GM18909 (cell line): ENCODE measurements around the gene TMEM154.
A peak's percentile ranks its signal among the peaks of the same experiment; 100 is the strongest.

Experiments
- ATAC-seq: cut with Tn5 transposase; IDR thresholded peaks from one replicate; pipeline ENCODE4 v1.9.1; 2021; ENCODE audit warnings: mild to moderate bottlenecking; ENCODE audit not compliant: unreplicated experiment, poor library complexity

Gene TMEM154

DNA sequence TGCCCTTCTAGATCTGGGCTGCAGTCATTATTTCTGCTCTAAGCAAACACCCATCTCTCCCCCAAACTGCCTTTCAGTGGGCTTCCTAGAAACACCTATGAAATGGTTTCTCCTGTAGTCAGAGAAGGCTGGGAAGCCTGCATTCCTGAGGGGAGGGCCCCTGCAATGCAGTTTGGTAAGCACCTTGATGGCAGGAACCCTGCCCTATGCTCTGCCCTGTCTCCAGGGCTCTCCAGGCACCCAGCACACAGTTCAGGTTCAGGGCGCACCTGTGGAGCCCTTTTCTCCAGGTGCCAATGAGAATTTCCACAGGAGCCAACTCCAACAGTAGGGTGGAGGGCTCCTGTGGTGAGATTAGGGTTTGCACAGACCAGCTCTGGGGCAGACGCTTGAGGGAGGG lies 74.8 kb downstream of the TMEM154 start:
- no peak for ATAC-seq

DNA sequence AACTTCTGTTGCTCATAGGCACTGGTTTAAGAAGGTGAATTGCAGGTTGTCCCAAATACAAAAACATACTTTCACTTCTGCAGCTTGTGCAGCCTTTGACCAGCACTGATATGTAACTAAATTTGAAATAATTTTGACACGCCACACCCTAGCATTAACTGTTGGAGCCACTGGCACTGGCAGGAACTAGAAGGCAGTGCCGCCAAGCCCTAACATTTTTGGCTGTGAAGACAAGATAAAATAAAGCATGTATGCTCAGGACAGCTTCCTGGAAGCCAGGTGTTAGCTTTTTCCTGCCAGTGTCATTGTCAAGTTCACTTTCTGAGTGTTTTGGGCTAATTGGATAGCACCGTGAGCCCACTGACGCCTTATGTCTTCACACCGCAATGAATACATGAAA lies 78.6 kb downstream of the TMEM154 start:
- no peak for ATAC-seq

DNA sequence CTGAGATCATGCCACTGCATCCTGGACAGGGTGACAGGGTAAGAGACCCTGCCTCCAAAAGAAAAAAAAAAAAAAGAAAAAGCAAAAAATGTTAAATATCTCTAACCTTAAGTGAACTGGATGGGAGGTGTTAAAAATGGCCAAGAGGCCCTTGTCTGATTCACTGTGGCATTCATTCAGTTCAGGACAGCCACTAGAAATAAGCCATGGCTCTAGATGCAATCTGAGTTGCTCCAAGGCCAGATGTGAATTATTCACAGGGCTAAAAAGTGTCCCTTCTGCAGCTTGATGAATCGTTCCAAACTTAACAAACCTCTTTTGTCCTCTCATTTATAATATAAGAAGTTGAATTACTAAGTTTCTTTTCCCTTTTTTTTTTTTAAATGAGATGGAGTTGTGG lies 80.2 kb downstream of the TMEM154 start:
- no peak for ATAC-seq

DNA sequence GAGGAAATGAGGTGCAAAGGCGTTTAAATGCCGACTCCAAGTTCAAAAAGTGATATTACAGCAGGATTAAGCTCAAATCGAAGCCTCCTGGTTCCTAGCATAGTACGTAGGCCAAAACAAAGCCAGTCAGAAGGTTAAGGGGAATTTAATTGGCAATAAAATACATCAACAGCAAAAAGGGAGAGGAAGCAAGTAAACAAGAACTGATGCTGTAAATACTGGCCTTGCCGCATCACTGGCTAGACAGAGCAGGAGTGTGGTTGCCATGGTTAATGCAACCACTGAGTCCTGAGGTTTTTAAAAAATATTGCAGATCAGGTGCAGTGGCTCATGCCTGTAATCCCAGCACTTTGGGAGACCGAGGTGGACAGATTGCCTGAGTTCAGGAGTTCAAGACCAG lies 80.7 kb downstream of the TMEM154 start:
- no peak for ATAC-seq

DNA sequence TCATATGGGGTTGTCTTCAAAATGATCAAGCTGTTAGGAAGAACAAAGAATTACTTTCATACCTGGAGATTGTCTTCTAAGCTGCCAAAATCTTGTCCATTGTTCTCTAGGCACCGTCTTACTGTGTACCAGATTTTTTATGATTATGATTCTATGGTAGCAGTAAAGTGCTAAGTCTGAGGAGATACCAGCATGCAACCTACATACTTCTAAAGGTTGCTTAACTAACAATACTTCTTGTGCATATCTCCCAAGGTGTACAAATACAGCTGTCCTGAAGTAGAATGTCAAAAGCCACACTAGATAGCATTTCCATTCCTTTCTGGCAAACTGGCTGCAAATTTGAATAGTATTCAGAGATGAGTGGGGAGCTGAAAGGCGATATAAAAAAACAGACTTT lies 81.3 kb downstream of the TMEM154 start:
- no peak for ATAC-seq

DNA sequence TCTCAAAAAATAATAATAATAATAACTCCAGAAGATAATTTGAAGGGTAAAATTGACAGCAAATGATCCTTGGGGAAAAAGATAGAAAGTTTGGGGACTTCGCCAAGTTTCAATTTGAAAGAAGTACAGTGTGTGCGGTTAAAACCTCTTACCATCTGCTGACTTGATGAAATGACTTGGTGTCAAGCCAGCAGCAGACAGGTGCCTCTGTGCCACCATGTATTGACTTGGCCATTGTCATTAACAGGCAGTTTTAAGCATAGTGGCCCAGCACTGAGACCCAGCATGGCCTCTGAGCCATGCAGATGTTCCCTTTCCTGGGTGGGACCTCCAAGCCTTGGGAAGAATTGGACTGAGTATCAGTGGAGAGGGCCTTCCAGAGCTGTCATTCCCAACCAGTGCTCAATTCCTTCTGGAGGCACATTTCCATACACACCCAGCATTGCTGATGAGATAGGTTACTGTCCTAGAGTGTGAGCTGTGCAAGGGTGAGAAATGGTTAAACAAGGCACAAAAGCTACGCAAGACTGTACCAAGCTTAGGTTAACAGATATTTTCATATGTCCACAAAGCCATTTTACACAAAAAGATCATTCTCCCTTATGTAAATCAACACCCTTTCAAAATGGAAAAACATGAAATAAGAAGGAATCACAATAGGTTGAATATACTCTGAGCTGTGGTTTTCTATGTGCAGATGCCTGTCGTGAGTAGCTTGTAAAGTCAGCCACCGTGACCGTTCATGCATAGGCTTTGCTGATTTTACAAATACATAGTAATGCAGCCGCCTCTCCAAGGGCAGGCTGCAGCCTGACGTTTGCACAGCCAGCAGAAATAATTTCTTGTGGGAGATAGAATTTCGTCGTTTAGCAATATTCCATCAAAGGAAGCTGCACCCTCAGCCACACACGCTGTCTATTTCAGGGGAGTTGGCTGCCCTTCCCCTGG lies 84.5 kb downstream of the TMEM154 start:
- peak; percentile 90 for ATAC-seq

DNA sequence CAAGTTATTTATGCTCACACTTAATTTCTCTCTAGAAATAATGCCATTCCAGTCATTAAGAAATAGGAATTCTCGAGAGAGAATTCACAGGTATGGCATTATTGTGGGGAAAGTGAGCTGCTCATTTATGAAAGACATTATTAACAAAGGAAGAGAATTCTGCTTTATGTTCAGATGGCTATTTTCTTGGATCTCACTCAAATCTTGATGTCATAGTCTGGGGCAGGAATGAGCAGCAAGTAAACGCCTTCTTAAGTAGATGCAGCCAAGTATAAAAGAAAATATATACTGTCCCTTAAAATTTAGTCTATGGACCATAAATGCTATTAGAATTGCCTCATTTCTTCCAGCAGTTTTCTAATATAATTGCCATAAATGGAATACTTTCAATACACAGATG lies 85.7 kb downstream of the TMEM154 start:
- no peak for ATAC-seq

DNA sequence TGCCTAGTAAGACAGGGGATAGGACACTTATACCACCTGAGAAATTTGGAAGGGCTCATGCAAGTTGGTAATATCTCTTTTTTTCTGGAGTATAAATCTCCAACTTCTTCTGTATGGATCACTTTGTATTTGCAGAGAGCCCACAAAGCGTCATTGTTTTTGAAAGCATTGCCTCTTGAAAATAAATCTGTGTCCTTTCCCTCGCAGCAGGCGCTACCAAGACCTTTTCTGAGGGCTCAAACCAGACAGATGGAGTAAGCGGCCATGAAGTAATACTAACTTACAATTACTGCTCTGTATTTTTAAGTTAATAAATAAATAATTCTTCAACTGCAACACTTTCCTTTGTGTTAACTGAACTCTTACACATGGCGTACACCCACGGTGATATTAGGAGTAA lies 87.9 kb downstream of the TMEM154 start:
- ATAC-seq: no peak

DNA sequence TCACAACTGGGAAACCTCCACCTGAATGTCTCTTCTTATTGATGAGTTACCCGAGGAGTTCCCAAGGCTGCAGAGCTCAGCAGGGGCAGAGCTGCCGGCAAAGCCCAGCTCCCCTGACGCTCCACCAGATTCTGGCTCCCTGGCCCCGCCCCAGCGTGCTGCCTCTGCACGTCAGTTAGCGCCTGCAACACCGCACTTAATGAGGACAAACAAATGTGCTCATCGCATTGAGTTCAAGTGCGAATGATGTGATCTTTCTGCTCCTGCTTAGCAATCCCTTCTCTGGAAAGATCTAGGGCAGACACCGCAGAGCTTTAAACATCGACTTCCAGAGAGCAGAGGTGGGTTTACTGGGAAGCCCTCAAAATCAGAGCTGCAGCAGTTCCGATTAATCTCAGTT lies 88.4 kb downstream of the TMEM154 start:
- ATAC-seq: no peak

DNA sequence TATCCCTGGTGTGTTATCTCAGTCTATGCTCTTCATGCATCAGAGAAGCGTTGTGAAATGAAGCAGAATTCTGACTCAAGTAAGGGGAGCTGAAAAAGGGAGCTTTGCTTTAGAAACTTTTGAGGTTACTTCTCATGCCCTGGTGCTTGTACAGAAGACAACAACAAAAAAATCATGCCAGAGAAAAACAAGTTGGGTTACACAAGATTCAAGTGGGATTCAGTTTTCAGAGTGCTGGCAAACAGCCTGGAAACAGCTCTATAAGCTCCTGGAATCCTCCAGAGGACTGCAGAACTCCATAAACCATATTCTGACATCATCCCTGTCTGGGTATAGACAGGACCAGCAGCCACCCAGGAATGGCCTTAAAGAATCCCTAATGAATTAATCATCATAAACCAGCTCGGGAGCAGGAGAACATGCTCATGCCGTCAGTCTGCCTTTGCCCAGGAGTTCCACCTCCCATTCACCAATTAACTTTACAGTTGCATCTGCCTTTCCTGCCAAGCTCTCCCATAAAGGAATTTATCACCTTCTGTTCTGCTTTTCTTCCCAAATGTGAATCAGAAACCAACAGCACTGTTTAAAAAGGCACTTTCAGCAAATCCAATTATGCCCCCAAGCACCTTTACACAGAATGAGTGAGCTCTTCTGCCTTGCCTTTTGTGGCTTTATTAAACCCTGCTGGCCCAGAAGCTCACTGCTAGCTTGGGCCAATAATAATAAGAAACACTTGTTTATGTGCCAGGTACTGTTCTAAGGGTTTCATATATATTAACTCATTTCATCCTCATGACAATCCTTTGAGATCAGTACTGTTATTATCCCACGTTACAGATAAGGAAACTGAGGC lies 89.4 kb downstream of the TMEM154 start:
- ATAC-seq: no peak

DNA sequence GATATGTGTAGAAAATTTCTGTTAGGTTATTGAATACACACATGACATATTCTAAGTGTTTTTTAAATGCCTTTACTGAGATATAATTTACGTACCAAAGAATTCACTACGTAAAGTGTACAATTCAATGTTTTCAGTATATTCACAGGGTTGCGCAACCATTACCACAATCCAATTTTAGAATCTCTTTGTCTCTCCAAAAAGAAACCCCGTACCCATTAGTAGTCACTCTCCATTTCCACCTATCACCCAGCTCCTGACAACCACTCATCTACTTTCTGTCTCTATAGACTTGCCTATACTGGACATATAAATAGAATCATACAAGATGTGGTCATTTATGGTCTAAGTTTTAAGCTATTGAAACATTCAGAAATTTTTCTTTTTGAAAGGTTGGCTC lies 90.9 kb downstream of the TMEM154 start:
- no peak for ATAC-seq

DNA sequence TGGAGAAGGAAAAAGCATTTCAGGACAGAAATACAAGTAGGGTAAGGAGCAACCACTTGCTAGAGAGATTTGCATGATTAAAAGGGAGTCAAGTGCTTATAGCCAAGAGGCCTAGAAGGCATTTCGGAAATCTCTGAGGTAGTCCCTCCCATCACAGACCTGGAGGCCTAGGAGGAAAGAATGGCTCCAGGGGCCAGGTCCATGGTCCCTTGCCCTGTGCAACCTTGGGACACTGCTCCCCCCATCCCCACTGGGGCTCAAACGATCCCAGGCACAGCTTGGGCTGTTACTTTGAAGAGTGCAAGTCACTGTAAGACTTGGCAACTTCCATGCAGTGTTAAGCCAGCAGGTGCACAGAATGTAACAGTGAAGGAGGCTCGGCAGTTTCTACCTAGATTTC lies 92.7 kb downstream of the TMEM154 start:
- no peak for ATAC-seq

DNA sequence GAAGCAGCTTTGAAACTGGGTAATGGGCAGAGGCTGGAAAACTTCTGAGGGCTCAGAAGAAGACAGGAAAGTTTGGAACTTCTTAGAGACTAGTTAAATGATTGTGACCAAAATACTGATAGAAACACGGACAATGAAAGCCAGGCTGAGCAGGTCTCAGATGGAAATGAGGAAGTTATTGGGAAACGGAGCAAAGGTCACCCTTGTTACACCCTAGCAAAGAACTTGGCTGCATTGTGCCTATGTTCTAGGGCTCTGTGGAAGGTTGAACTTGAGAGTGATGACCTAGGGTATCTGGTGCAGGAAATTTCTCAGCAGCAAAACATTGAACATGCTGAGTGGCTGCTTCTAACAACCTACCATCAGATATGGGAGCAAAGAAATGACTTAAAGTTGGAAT lies 93.1 kb downstream of the TMEM154 start:
- ATAC-seq: no peak

DNA sequence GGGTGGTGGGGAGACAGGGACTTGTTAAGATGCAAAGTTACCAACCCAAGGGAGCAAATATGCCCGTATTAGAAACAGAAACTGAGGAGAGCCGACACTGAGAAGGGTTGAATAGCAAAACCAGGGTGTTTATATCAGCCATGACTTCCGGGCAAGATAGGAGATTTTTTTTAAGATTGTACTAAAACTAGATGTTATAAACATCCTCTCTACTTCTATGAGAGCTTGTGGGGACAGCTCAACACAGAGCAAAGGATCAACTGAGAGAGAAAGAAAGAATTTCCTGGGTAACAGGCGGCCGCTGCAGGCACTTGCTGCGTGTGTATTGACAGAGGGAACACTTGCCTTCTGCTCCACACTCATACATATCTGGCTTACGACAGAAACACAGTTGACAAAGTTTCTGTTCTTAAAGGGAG lies 94.8 kb downstream of the TMEM154 start:
- peak; percentile 54 for ATAC-seq

DNA sequence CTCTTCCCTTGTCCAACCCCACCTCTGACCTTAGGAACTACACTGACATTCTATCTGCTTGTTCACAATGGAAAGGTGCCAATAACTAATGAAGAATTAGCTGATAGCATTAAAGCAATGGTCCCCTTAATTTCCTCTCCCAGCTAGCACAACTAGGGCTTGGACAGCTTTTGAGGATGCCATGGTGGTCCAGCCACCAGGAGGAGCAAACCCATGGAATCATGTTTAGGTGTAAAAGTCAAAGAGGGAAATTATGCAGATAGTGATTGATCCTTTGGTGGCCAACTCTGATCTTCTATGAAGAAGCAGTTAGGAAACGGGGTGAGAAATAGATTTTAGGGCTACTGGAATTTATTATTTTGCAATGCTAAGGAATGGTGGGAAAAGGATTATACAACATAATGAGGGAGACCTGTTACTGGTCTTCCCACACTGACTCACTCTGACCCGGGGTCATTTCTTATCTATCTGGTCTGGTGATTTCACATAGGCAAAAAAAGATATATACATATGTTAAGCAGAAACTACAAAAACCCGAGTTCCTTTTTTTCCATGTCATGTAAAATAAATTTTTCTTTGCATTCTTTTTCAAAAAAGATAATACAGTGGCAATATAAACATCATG lies 98.1 kb downstream of the TMEM154 start:
- ATAC-seq: no peak

DNA sequence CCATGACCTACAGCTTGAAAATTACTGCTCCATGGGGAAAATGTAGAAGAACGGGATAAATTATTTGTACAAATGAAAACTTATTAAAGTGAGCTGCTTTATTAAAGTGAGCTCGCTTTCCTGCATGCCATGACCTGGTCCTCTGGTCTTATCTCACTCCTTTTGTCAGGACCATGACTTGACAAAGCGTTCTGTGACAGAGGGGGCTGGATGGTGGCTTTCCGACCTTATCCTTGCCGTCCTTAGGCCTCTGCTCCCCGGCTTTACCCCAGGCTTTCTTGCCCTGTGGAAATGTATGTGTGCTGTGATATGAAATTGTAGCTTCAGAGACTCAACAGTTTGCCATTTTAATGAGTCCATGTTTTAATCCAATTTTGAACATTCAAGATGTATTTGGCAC lies 99.9 kb downstream of the TMEM154 start:
- ATAC-seq: no peak

DNA sequence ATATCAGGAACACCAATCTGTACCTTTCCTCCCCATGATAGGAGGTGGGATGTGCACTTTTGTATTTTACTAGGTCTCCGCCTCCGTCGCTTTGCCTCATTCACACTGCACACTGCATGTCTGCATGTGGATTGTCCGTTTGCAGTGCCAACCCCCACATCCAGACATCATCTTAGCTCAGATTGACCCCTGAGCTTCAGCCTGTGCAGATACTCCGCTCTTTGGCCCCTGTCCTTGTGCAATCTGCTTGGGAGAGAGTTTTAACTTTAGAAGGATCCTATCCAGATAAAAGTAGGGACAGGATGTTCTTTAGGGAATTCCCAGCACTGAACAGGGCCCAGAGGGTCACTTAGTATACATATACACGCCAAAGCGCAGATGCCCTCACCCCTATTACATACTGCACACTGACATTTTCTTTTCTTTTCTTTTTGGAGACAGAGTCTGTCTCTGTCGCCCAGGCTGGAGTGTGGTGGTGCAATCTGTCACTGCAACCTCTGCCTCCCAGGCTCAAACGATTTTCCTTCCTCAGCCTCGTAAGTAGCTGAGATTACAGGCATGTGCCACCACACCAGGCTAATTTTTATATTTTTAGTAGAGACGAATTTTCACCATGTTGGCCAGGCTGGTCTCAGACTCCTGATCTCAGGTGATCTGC lies 100.6 kb downstream of the TMEM154 start:
- no peak for ATAC-seq

DNA sequence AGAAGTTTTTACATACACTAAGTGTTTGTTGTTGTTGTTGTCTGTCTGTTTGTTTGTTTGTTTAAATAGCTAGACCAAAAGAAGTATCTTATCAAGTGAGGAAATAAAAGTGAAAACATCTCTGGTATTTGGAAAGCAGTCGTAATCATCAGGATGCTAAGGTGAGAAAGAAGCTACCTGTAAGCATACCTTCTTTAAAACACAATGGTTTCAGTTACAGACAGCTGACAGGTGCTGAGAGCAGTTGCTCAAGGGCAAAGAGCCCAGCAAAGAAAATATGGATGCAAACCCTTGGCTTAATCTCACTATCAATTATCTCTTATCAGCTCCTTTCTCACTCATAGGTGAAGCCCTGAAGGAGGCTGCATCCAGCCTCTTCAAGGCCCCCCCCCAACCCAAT lies 101.1 kb downstream of the TMEM154 start:
- ATAC-seq: no peak

DNA sequence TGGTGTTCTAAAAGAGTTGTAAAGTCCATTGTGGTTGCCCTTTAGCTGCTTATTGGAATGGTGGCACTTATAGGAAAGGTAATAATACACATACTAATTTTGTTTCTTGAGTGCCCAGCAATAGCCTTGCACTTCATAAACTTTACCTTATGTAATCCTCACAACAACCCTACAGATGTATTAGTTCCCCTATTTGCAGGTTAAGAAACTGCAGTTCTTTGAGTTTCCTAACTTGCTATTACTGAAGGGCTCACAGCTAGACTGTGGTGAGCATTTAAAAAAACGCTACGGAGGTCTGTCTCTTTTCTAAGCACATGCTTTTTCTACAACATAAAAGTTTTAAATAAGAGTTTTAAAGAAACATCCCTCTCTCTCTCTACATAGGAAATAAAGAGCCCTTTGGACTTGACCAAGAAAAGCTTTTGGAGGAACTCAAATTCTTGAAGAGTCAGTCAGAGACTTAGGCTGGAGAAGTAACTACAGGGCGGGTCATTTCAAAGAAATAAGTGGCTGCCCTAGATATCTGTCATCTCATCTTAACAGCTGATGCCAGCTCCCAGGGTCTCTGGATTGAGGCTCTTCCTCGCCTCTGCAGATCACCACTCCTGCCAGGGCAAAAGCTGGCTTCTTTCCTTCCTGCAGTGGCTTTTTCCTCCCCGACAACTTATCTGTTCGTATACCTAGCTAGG lies 101.9 kb downstream of the TMEM154 start:
- ATAC-seq: no peak

DNA sequence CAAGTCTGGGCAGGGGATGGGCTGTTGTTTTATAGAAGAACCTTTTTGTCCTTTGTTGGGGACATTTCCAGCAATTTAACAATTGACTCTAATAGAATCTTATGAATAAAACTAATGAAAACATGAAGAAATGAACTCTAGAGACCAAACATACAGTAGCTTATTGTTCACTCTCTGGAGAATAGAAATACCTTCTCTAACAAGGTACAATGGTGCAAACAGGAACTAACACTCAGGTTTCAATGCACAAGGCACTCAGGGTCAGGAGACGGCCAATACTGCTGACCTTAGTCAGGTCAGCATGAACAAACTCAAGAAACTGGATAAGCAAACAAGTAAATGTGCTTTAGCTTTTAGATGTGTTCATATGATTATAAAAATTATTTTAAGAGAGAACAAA lies 104.3 kb downstream of the TMEM154 start:
- no peak for ATAC-seq
